ENCODE data around the gene TEX53. TPM values are rescaled to one million over a fixed set of nuclear protein-coding genes. Genes with fewer than 3 reads are reported as not detected.

The TEX53 gene
- total and polyA plus RNA-seq, 2 of the 8 experiments (the other 6 are each of a cell fraction or from before 2014, with no cell fraction given): not detected

- FAIRE-seq (no peak), DNase-seq (ENCODE audit: low read depth in 1 of 2, low spot score in 2 of 2) (no peak)
- Histone ChIP-seq H2AFZ (ENCODE audit: low read length) (no peak overlapping the region), H3K79me2 (ENCODE audit: control insufficient read depth in 1 of 2, insufficient read depth in 2 of 2, low read length in 2 of 2) (no peaks in the 10 kb centered on the region), H2BK20ac (ENCODE audit: low read length) (no peak overlapping the region), H3K36me3 (ENCODE audit: control insufficient read depth in 2 of 4, insufficient read depth in 4 of 4, low read length in 3 of 4) (no peaks in the 10 kb centered on the region), H2BK120ac (replicated peaks; ENCODE audit: low read depth, low read length) (no peak overlapping the region), H4K91ac (replicated peaks; ENCODE audit: insufficient read length, low read length) (no peak overlapping the region), H3K56ac (replicated peaks; ENCODE audit: insufficient read length, low read depth, low read length) (no peak overlapping the region), H2AK5ac (ENCODE audit: low read depth, low read length) (no peak overlapping the region), H3K23ac (ENCODE audit: insufficient read length) (no peak overlapping the region), H3K9me3 (ENCODE audit: insufficient read depth in 2 of 2, low read depth in 1 of 2, low read length in 1 of 2) (no peaks in the 10 kb centered on the region), H2BK5ac (ENCODE audit: low read depth, low read length) (no peak overlapping the region), H3K79me1 (ENCODE audit: low read depth, low read length) (no peaks in the 10 kb centered on the region), H3K23me2 (ENCODE audit: low read depth, low read length) (no peaks in the 10 kb centered on the region), H3K4me1 (replicated peaks in 1 of 4; ENCODE audit: control insufficient read depth in 3 of 4, insufficient read depth in 4 of 4, low read length in 3 of 4) (no peaks in the 10 kb centered on the region), H3K4me2 (ENCODE audit: insufficient read depth in 1 of 2, low read depth in 2 of 2, low read length in 2 of 2) (0 out of 4 replicates have a peak overlapping the region, but pooled peaks have one; percentile 7 to 9), H3K27ac (ENCODE audit: low read depth, low read length) (no peak overlapping the region), H3K4me3 (ENCODE audit: extremely low read depth in 1 of 4, insufficient read depth in 2 of 4, low read depth in 3 of 4, low read length in 4 of 4) (no peak overlapping the region), H4K5ac (ENCODE audit: insufficient read length, low read depth, low read length) (no peak overlapping the region), H2BK15ac (ENCODE audit: low read length) (no peak overlapping the region), H3K14ac (ENCODE audit: insufficient read length) (no peak overlapping the region), H2BK12ac (ENCODE audit: low read depth, low read length) (no peak overlapping the region), H4K20me1 (replicated peaks in 1 of 2; ENCODE audit: control insufficient read depth in 1 of 2, insufficient read depth in 2 of 2, low read length in 2 of 2) (peaks cover 0 to 3% of the 10 kb centered on the region in 2 experiments), H3K18ac (ENCODE audit: extremely low read depth, low read length) (no peak overlapping the region), H3K9ac (replicated peaks in 1 of 4; ENCODE audit: extremely low read depth in 1 of 4, low read depth in 3 of 4, low read length in 3 of 4) (no peak overlapping the region), H4K8ac (ENCODE audit: extremely low read depth, insufficient read depth, low read length) (no peak overlapping the region), H3K27me3 (replicated peaks in 1 of 4; ENCODE audit: control insufficient read depth in 3 of 4, extremely low read depth in 1 of 4, insufficient read depth in 3 of 4, low read length in 3 of 4) (no peaks in the 10 kb centered on the region), H3K4ac (replicated peaks; ENCODE audit: insufficient read length, low read depth, low read length) (no peak overlapping the region)
- ChIA-PET CTCF (ENCODE audit: partially characterized antibody) (interaction anchor here (0.7 to 8.6 kb wide), 8 partner anchors 8 to 1458 kb away, joined by 3 to 71 read pairs (median 4); partner anchors contain the start of gene TEX48), POLR2A (ENCODE audit: partially characterized antibody) (no interaction called here)
- 86% methylated on average over 3 of the region's 3 CpGs; no CpG with 5 or more reads in 1 of the 2 experiments for WGBS, 2 experiments (ENCODE audit: extremely low coverage in 1 of 2, insufficient coverage in 1 of 2, insufficient read length in 1 of 2, insufficient replicate concordance in 2 of 2, low coverage in 1 of 2, low lambda C conversion rate in 2 of 2, missing lambda C conversion rate in 1 of 2)
- TF ChIP-seq NRF1 (IDR thresholded peaks at IDR 0.05; ENCODE audit: low read depth, low read length) (no peak), BRCA1 (IDR thresholded peaks at IDR 0.05; ENCODE audit: low read depth, low read length) (no peak), CHD1 (IDR thresholded peaks at IDR 0.05; ENCODE audit: low read depth, low read length) (no peak), CTBP2 (IDR thresholded peaks at IDR 0.05; ENCODE audit: borderline replicate concordance, insufficient read depth, insufficient read length, low read length) (no peak), POU5F1 (IDR thresholded peaks at IDR 0.05; ENCODE audit: low read depth, low read length) (no peak), TAF7 (optimal IDR thresholded peaks at IDR 0.05; ENCODE audit: borderline replicate concordance, low read depth, low read length) (no peak), ATF3 (IDR thresholded peaks at IDR 0.05; ENCODE audit: insufficient read depth, low read depth, low read length) (no peak), SP2 (IDR thresholded peaks at IDR 0.05; ENCODE audit: low read length) (no peak), JUN (IDR thresholded peaks at IDR 0.05; ENCODE audit: low read depth, low read length) (no peak), EP300 (IDR thresholded peaks at IDR 0.05; ENCODE audit: borderline replicate concordance in 1 of 2, low read depth in 2 of 2, low read length in 2 of 2) (no peak), POLR2A (IDR thresholded peaks at IDR 0.05; ENCODE audit: control extremely low read depth in 1 of 2, low read depth in 2 of 2, low read length in 2 of 2) (no peak), SUZ12 (IDR thresholded peaks at IDR 0.05; ENCODE audit: low read length) (no peak), TAF1 (IDR thresholded peaks at IDR 0.05; ENCODE audit: low read depth, low read length) (no peak)
Observed at GRCh38 chr9:114688909-114689610, 31.5 kb upstream of the TEX53 start.

Data from H1 (cell line).